GM23338 (cell line): ENCODE results near the gene PCGF3.

Experiments
- CTCF ChIP-seq, 2 experiments: fragments of 200-600 bp in 1 of 2; sonication (generic) in 1 of 2; conservative IDR thresholded peaks; 2 replicates each; pipeline versions ENCODE4 v1.5.1 to v1.6.1; 2016 to 2017; ENCODE audit warnings: antibody characterized with exemption in 2 of 2, low read depth in 2 of 2, mild to moderate bottlenecking in 2 of 2, moderate library complexity in 1 of 2
- EZH2 ChIP-seq: fragments of 200-600 bp; sonication (generic); IDR thresholded peaks from one replicate; pipeline ENCODE4 v1.8.0; 2017; ENCODE audit warnings: antibody characterized with exemption, mild to moderate bottlenecking, low read depth; ENCODE audit not compliant: unreplicated experiment

- TF ChIP-seq CTCF (conservative IDR thresholded peaks at IDR 0.05; ENCODE audit: low read depth in 2 of 2) (no peak), EZH2 (no peak)
These were observed 99.2 kb downstream of the PCGF3 start for GRCh38 chr4:804804-805203.
